Psoas muscle (tissue), 8 donors: ENCODE measurements around the gene ST6GALNAC3. TPM values are rescaled to one million over a fixed set of nuclear protein-coding genes. Genes with fewer than 3 reads are reported as not detected.

Source experiments
- ATAC-seq, 4 donors: fragments of 200-7000 bp; cut with Tn5 transposase; one replicate each; pipeline ENCODE4 v1.9.1; 2020; ENCODE audit warnings: moderate library complexity in 3 of 4, mild to moderate bottlenecking in 2 of 4
- DNase-seq, 2 donors: peaks; one replicate each; pipeline ENCODE4 v3.0.0-alpha.2; 2020
- H3K27ac ChIP-seq: fragments of 200-600 bp; one replicate; pipeline ENCODE4 v1.8.0; 2022
- H3K27me3 ChIP-seq, 3 donors: fragments of 200-600 bp in 1 of 3; one replicate each; pipeline versions ENCODE4 v1.6.1 to v1.8.0; 2013 to 2022; ENCODE audit warnings: low read length in 2 of 3, mild to moderate bottlenecking in 2 of 3, moderate library complexity in 1 of 3; ENCODE audit not compliant: insufficient read depth in 3 of 3
- H3K36me3 ChIP-seq, 2 donors: fragments of 200-600 bp in 1 of 2; one replicate each; pipeline versions ENCODE4 v1.6.1 to v1.8.0; 2013 to 2022; ENCODE audit warnings: low read depth in 1 of 2, mild to moderate bottlenecking in 1 of 2, moderate library complexity in 1 of 2; ENCODE audit not compliant: insufficient read depth in 1 of 2
- H3K4me1 ChIP-seq: fragments of 200-600 bp; one replicate; pipeline ENCODE4 v1.8.0; 2022
- H3K4me3 ChIP-seq: fragments of 200-600 bp; one replicate; pipeline ENCODE4 v1.8.0; 2022; ENCODE audit warnings: mild to moderate bottlenecking
- H3K9me3 ChIP-seq: fragments of 200-600 bp; one replicate; pipeline ENCODE4 v1.8.0; 2022
- CTCF ChIP-seq: fragments of 200-600 bp; IDR thresholded peaks from one replicate; pipeline ENCODE4 v1.8.0; 2022; ENCODE audit warnings: antibody characterized with exemption
- WGBS, 3 donors: extraction: QIAGEN DNeasy Blood & Tissue Kit; methylation state at CpG; one replicate each; pipeline versions ENCODE4 v1.1.6 to v1.1.7; 2013; 5-methylcytosine and 5-hydroxymethylcytosine counted together
- intact Hi-C, 2 donors: fragments of 100-400 bp; cut with DNase I; formaldehyde crosslinking; loops; one replicate each; pipeline versions ENCODE4 v1.11.0 to v1.14.2; 2022
- polyA plus RNA-seq, 3 donors: library from polyadenylated mRNA; stranded (reverse); fragments of 200-250 nt; gene quantifications; one replicate each; pipeline ENCODE4 v1.2.3, GENCODE V29; 2013
- total RNA-seq, 4 donors: library from RNA; stranded (reverse); fragmentation: NEBNext Ultra II Directional in 2 of 4; extraction: Animal tissue kit (Norgen Biotek cat#: 25700) in 2 of 4; gene quantifications; one replicate each; pipeline versions ENCODE4 v1.2.1 to v1.2.4, GENCODE V29; 2021 to 2023
- donor health status: healthy with polysubstance abuse.
- donor health status: DM: no; HTN: no; CAD: no; lungs with moderate emphysema.
- donor health status: Bipolar disorder and iron deficiency.
- donor health status: healthy.
- donor health status: DM: yes; HTN: yes; CAD: no.
- donor health status: DM: no; HTN: no; CAD: no.
- donor health status: DM: no; HTN: no; CAD: no.
- donor health status: DM: yes; HTN: yes; CAD: no.

The ST6GALNAC3 gene
- total and polyA plus RNA-seq, 7 donors = 1.3 to 5.4 (median 2.3) TPM

- Histone ChIP-seq H3K4me1 (no peaks in the 10 kb centered on the region), H3K36me3 (no peaks in the 10 kb centered on the region), H3K9me3 (no peaks in the 10 kb centered on the region), H3K27me3 (no peaks in the 10 kb centered on the region), H3K27ac (no peak overlapping the region), H3K4me3 (no peak overlapping the region)
- no peak for TF ChIP-seq CTCF
- 38 to 43% (median 40%) methylated on average over 3 of the region's 3 CpGs for WGBS, 3 donors
- intact Hi-C loops = no loop called here
- DNase-seq (no peak), ATAC-seq (no peak)
Observed at GRCh38 chr1:76577525-76578185, 503.1 kb downstream of the ST6GALNAC3 start.

- Histone ChIP-seq H3K4me1 (no peaks in the 10 kb centered on the region), H3K36me3 (no peaks in the 10 kb centered on the region), H3K9me3 (no peaks in the 10 kb centered on the region), H3K4me3 (no peak overlapping the region), H3K27ac (no peak overlapping the region), H3K27me3 (no peaks in the 10 kb centered on the region)
- intact Hi-C loops = no loop called here
- no peak for TF ChIP-seq CTCF
- ATAC-seq (no peak), DNase-seq (no peak)
- 88 to 97% (median 90%) methylated on average over 2 of the region's 2 CpGs for WGBS, 3 donors
Observed at GRCh38 chr1:76580206-76580605, 505.7 kb downstream of the ST6GALNAC3 start.

- Histone ChIP-seq H3K27me3 (no peaks in the 10 kb centered on the region), H3K36me3 (no peaks in the 10 kb centered on the region), H3K9me3 (no peaks in the 10 kb centered on the region), H3K27ac (no peak overlapping the region), H3K4me3 (no peak overlapping the region), H3K4me1 (no peaks in the 10 kb centered on the region)
- WGBS, 3 donors = 96 to 98% (median 97%) methylated on average over 2 of the region's 2 CpGs
- no peak for DNase-seq
- intact Hi-C loops = no loop called here
- ATAC-seq = no peak
- TF ChIP-seq CTCF = no peak
Observed at GRCh38 chr1:76581712-76582111, 507.2 kb downstream of the ST6GALNAC3 start.

- Histone ChIP-seq H3K4me3 (no peak overlapping the region), H3K9me3 (no peaks in the 10 kb centered on the region), H3K4me1 (no peaks in the 10 kb centered on the region), H3K27me3 (no peaks in the 10 kb centered on the region), H3K36me3 (no peaks in the 10 kb centered on the region), H3K27ac (no peak overlapping the region)
- ATAC-seq (no peak), DNase-seq (no peak)
- no peak for TF ChIP-seq CTCF
- WGBS, 3 donors = 67 to 73% (median 70%) methylated on average over 3 of the region's 3 CpGs
- intact Hi-C loops = no loop called here
Observed at GRCh38 chr1:76583235-76583868, 508.8 kb downstream of the ST6GALNAC3 start.
